Stimulated activated naive CD8-positive, alpha-beta T cell treated with anti-CD3 and anti-CD28 coated beads, Interleukin-15, amount 100 ng/mL, for 72 hours (primary cell): ENCODE data around the gene ELF1.
"Not testable (repeated sequence)": the region's sequence is repeated elsewhere in the genome, so short reads cannot be mapped to it uniquely, and the experiment has no call there.

Experiments
- ATAC-seq: fragments of 150-1000 bp; cut with Tn5 transposase; 2 replicates; pipeline ENCODE4 v1.10.0; 2021; ENCODE audit warnings: mild to moderate bottlenecking, moderate library complexity
- DNase-seq, 2 donors: peaks; one replicate each; pipeline ENCODE4 v3.0.0; 2021 to 2022
- H3K27ac Mint-ChIP-seq, 2 donors: one replicate each; pipeline ENCODE4 v1.8.0; 2022; ENCODE audit warnings: mild to moderate bottlenecking in 2 of 2, mixed read lengths in 2 of 2, moderate library complexity in 2 of 2
- H3K27me3 Mint-ChIP-seq: one replicate; pipeline ENCODE4 v1.8.0; 2022; ENCODE audit warnings: mixed read lengths
- H3K4me1 Mint-ChIP-seq: one replicate; pipeline ENCODE4 v1.8.0; 2022; ENCODE audit warnings: mild to moderate bottlenecking, mixed read lengths
- H3K4me3 Mint-ChIP-seq, 2 donors: one replicate each; pipeline ENCODE4 v1.8.0; 2022; ENCODE audit warnings: mild to moderate bottlenecking in 2 of 2, mixed read lengths in 2 of 2, moderate library complexity in 1 of 2
- H3K9me3 Mint-ChIP-seq, 2 donors: one replicate each; pipeline ENCODE4 v1.8.0; 2022; ENCODE audit warnings: mixed read lengths in 2 of 2

ELF1 gene

GRCh38 chr13:41054212-41054877, 35.2 kb upstream of the ELF1 start:
- no peaks in the 10 kb centered on the region for H3K27me3 Mint-ChIP-seq
- peak in 1 of 2 donors; percentile 24 for DNase-seq
- H3K4me1 Mint-ChIP-seq, result peaks cover 78% of the 10 kb centered on the region
- ATAC-seq, result peak; percentile 77
- peak overlapping the region in 1 of 2 donors; percentile 31 for H3K4me3 Mint-ChIP-seq
- H3K27ac Mint-ChIP-seq, result no peak overlapping the region
- H3K9me3 Mint-ChIP-seq, result no peaks in the 10 kb centered on the region

GRCh38 chr13:41053384-41053826, 34.3 kb upstream of the ELF1 start:
- Mint-ChIP-seq H3K4me1 (peaks cover 77% of the 10 kb centered on the region), H3K27ac (no peak overlapping the region), H3K9me3 (peaks cover 0 to 5% of the 10 kb centered on the region in 2 donors), H3K4me3 (no peak overlapping the region), H3K27me3 (no peaks in the 10 kb centered on the region)
- ATAC-seq, result no peak
- no peak for DNase-seq

- no peak overlapping the region for H3K4me3 Mint-ChIP-seq
- peaks cover 0 to 5% of the 10 kb centered on the region in 2 donors for H3K9me3 Mint-ChIP-seq
- no peak overlapping the region for H3K27ac Mint-ChIP-seq
- H3K4me1 Mint-ChIP-seq, result peaks cover 69% of the 10 kb centered on the region
- DNase-seq (no peak), ATAC-seq (no peak)
- no peaks in the 10 kb centered on the region for H3K27me3 Mint-ChIP-seq
Measured at GRCh38 chr13:41052441-41052840, 33.3 kb upstream of the ELF1 start.

- Mint-ChIP-seq H3K4me1 (peaks cover 44% of the 10 kb centered on the region), H3K27me3 (no peaks in the 10 kb centered on the region), H3K4me3 (no peak overlapping the region), H3K9me3 (peaks cover 15 to 25% of the 10 kb centered on the region in 2 donors), H3K27ac (peak overlapping the region in 1 of 2 donors; percentile 28)
- DNase-seq (no peak), ATAC-seq (peak; percentile 77)
Measured at GRCh38 chr13:41049480-41050440, 30.6 kb upstream of the ELF1 start.

GRCh38 chr13:41048640-41049039, 29.5 kb upstream of the ELF1 start:
- ATAC-seq (no peak), DNase-seq (no peak)
- H3K27ac Mint-ChIP-seq, result peak overlapping the region in 1 of 2 donors; percentile 47
- peaks cover 34% of the 10 kb centered on the region for H3K4me1 Mint-ChIP-seq
- no peaks in the 10 kb centered on the region for H3K27me3 Mint-ChIP-seq
- H3K4me3 Mint-ChIP-seq, result no peak overlapping the region
- peaks cover 15 to 29% of the 10 kb centered on the region in 2 donors for H3K9me3 Mint-ChIP-seq

GRCh38 chr13:41042419-41042818, 23.3 kb upstream of the ELF1 start:
- not testable (repeated sequence) for H3K27me3 Mint-ChIP-seq, DNase-seq, H3K4me3 Mint-ChIP-seq, H3K27ac Mint-ChIP-seq, ATAC-seq
- peaks cover 10 to 29% of the 10 kb centered on the region in 2 donors for H3K9me3 Mint-ChIP-seq
- peaks cover 12% of the 10 kb centered on the region for H3K4me1 Mint-ChIP-seq

GRCh38 chr13:41040584-41041334, 21.6 kb upstream of the ELF1 start:
- no peak overlapping the region for H3K4me3 Mint-ChIP-seq
- no peaks in the 10 kb centered on the region for H3K27me3 Mint-ChIP-seq
- H3K4me1 Mint-ChIP-seq, result peaks cover 12% of the 10 kb centered on the region
- DNase-seq, result no peak
- no peak for ATAC-seq
- H3K27ac Mint-ChIP-seq, result no peak overlapping the region
- H3K9me3 Mint-ChIP-seq, result peaks cover 6 to 14% of the 10 kb centered on the region in 2 donors

GRCh38 chr13:41039746-41040145, 20.6 kb upstream of the ELF1 start:
- no peak overlapping the region for H3K4me3 Mint-ChIP-seq
- H3K4me1 Mint-ChIP-seq, result peaks cover 16% of the 10 kb centered on the region
- DNase-seq (no peak), ATAC-seq (no peak)
- H3K27me3 Mint-ChIP-seq, result no peaks in the 10 kb centered on the region
- peaks cover 0 to 4% of the 10 kb centered on the region in 2 donors for H3K9me3 Mint-ChIP-seq
- H3K27ac Mint-ChIP-seq, result no peak overlapping the region

- H3K27me3 Mint-ChIP-seq, H3K27ac Mint-ChIP-seq, H3K4me3 Mint-ChIP-seq, ATAC-seq, DNase-seq, H3K9me3 Mint-ChIP-seq: not testable (repeated sequence)
- H3K4me1 Mint-ChIP-seq, result peaks cover 23% of the 10 kb centered on the region
Measured at GRCh38 chr13:41036557-41036956, 17.4 kb upstream of the ELF1 start.

GRCh38 chr13:41034881-41035280, 15.8 kb upstream of the ELF1 start:
- H3K27me3 Mint-ChIP-seq, result no peaks in the 10 kb centered on the region
- no peak for ATAC-seq
- H3K4me3 Mint-ChIP-seq, result no peak overlapping the region
- no peak overlapping the region for H3K27ac Mint-ChIP-seq
- no peaks in the 10 kb centered on the region for H3K9me3 Mint-ChIP-seq
- DNase-seq, result no peak
- H3K4me1 Mint-ChIP-seq, result peaks cover 26% of the 10 kb centered on the region

GRCh38 chr13:41034382-41034781, 15.3 kb upstream of the ELF1 start:
- DNase-seq (no peak), ATAC-seq (no peak)
- Mint-ChIP-seq H3K4me3 (no peak overlapping the region), H3K4me1 (peaks cover 31% of the 10 kb centered on the region), H3K9me3 (no peaks in the 10 kb centered on the region), H3K27ac (no peak overlapping the region), H3K27me3 (no peaks in the 10 kb centered on the region)

- peak; percentile 52 for ATAC-seq
- no peak for DNase-seq
- Mint-ChIP-seq H3K27me3 (no peaks in the 10 kb centered on the region), H3K9me3 (no peaks in the 10 kb centered on the region), H3K4me3 (no peak overlapping the region), H3K27ac (no peak overlapping the region), H3K4me1 (peaks cover 32% of the 10 kb centered on the region)
Measured at GRCh38 chr13:41032691-41033376, 13.7 kb upstream of the ELF1 start.

- Mint-ChIP-seq H3K27ac (no peak overlapping the region), H3K27me3 (no peaks in the 10 kb centered on the region), H3K4me3 (no peak overlapping the region), H3K9me3 (no peaks in the 10 kb centered on the region), H3K4me1 (peaks cover 42% of the 10 kb centered on the region)
- ATAC-seq, result peak; percentile 50
- DNase-seq, result no peak
Measured at GRCh38 chr13:41029629-41030028, 10.5 kb upstream of the ELF1 start.

- DNase-seq, result no peak
- H3K27ac Mint-ChIP-seq, result no peak overlapping the region
- no peaks in the 10 kb centered on the region for H3K9me3 Mint-ChIP-seq
- no peaks in the 10 kb centered on the region for H3K27me3 Mint-ChIP-seq
- ATAC-seq, result no peak
- H3K4me1 Mint-ChIP-seq, result peaks cover 40% of the 10 kb centered on the region
- H3K4me3 Mint-ChIP-seq, result no peak overlapping the region
Measured at GRCh38 chr13:41028051-41028450, 8.9 kb upstream of the ELF1 start.

- H3K4me1 Mint-ChIP-seq, result peaks cover 43% of the 10 kb centered on the region
- H3K9me3 Mint-ChIP-seq, result no peaks in the 10 kb centered on the region
- H3K4me3 Mint-ChIP-seq, result no peak overlapping the region
- H3K27ac Mint-ChIP-seq, result no peak overlapping the region
- DNase-seq, result no peak
- H3K27me3 Mint-ChIP-seq, result no peaks in the 10 kb centered on the region
- ATAC-seq, result no peak
Measured at GRCh38 chr13:41026788-41027187, 7.7 kb upstream of the ELF1 start.
